ENCODE results near the gene TM9SF1.

TM9SF1 gene

GRCh38 chr14:24237463-24237955 is 42.3 kb upstream of the TM9SF1 start:
- no peak for TF ChIP-seq SNAI2 (CRISPR knock-in tag; IDR thresholded peaks at IDR 0.05)
- TF ChIP-seq CSDC2 (CRISPR knock-in tag; IDR thresholded peaks at IDR 0.05) = no peak
- TF ChIP-seq ZNF565 (CRISPR knock-in tag; conservative IDR thresholded peaks at IDR 0.05; ENCODE audit: low read depth) = no peak
- no peak for TF ChIP-seq ZC3H10 (CRISPR knock-in tag; IDR thresholded peaks at IDR 0.05)
- TF ChIP-seq TCF4 (CRISPR knock-in tag; IDR thresholded peaks at IDR 0.05; ENCODE audit: borderline replicate concordance) = no peak
- TF ChIP-seq ZFP3 (CRISPR knock-in tag; IDR thresholded peaks at IDR 0.05) = no peak
- no peak for TF ChIP-seq ESRRG (CRISPR knock-in tag; IDR thresholded peaks at IDR 0.05)
- TF ChIP-seq PPARA (CRISPR knock-in tag; IDR thresholded peaks at IDR 0.05; ENCODE audit: borderline replicate concordance) = no peak
- no peak for TF ChIP-seq ARNTL (CRISPR knock-in tag; IDR thresholded peaks at IDR 0.05; ENCODE audit: borderline replicate concordance, low read depth)
- no peak for TF ChIP-seq PATZ1 (CRISPR knock-in tag; IDR thresholded peaks at IDR 0.05; ENCODE audit: borderline replicate concordance)
- TF ChIP-seq GLIS3 (CRISPR knock-in tag; IDR thresholded peaks at IDR 0.05) = no peak
- no peak for TF ChIP-seq BACH2 (CRISPR knock-in tag; IDR thresholded peaks at IDR 0.05; ENCODE audit: borderline replicate concordance)
- no peak for TF ChIP-seq TOX (CRISPR knock-in tag; IDR thresholded peaks at IDR 0.05; ENCODE audit: borderline replicate concordance)
- TF ChIP-seq POU6F1 (CRISPR knock-in tag; IDR thresholded peaks at IDR 0.05; ENCODE audit: borderline replicate concordance, low read depth) = no peak
- no peak for TF ChIP-seq OSR1 (CRISPR knock-in tag; IDR thresholded peaks at IDR 0.05)
- TF ChIP-seq RARB (CRISPR knock-in tag; IDR thresholded peaks at IDR 0.05) = no peak
- no peak for TF ChIP-seq ZNF8 (CRISPR knock-in tag; IDR thresholded peaks at IDR 0.05)
- TF ChIP-seq TSHZ2 (CRISPR knock-in tag; IDR thresholded peaks at IDR 0.05) = no peak
- TF ChIP-seq CSRNP3 (CRISPR knock-in tag; IDR thresholded peaks at IDR 0.05) = no peak
- TF ChIP-seq ZNF70 (CRISPR knock-in tag; IDR thresholded peaks at IDR 0.05) = no peak

GRCh38 chr14:24236689-24237462 is 41.6 kb upstream of the TM9SF1 start:
- TF ChIP-seq GLIS3 (CRISPR knock-in tag; IDR thresholded peaks at IDR 0.05) = no peak
- no peak for TF ChIP-seq OSR1 (CRISPR knock-in tag; IDR thresholded peaks at IDR 0.05)
- no peak for ATAC-seq

More at GRCh38 chr14:24237463-24237955, 42.3 kb upstream of the TM9SF1 start:
- ATAC-seq = no peak

- ATAC-seq = no peak
- TF ChIP-seq SNAI2 (CRISPR knock-in tag; IDR thresholded peaks at IDR 0.05) (no peak), ZNF565 (CRISPR knock-in tag; conservative IDR thresholded peaks at IDR 0.05; ENCODE audit: low read depth) (no peak), CSRNP3 (CRISPR knock-in tag; IDR thresholded peaks at IDR 0.05) (no peak), OSR1 (CRISPR knock-in tag; IDR thresholded peaks at IDR 0.05) (no peak), CREB5 (CRISPR knock-in tag; IDR thresholded peaks at IDR 0.05; ENCODE audit: low read depth) (no peak), GLIS3 (CRISPR knock-in tag; IDR thresholded peaks at IDR 0.05) (no peak), PATZ1 (CRISPR knock-in tag; IDR thresholded peaks at IDR 0.05; ENCODE audit: borderline replicate concordance) (no peak), CSDC2 (CRISPR knock-in tag; IDR thresholded peaks at IDR 0.05) (no peak), ZFP3 (CRISPR knock-in tag; IDR thresholded peaks at IDR 0.05) (no peak), ZC3H10 (CRISPR knock-in tag; IDR thresholded peaks at IDR 0.05) (no peak), BACH2 (CRISPR knock-in tag; IDR thresholded peaks at IDR 0.05; ENCODE audit: borderline replicate concordance) (no peak), PPARA (CRISPR knock-in tag; IDR thresholded peaks at IDR 0.05; ENCODE audit: borderline replicate concordance) (no peak), ARNTL (CRISPR knock-in tag; IDR thresholded peaks at IDR 0.05; ENCODE audit: borderline replicate concordance, low read depth) (no peak), RARB (CRISPR knock-in tag; IDR thresholded peaks at IDR 0.05) (no peak), ESRRG (CRISPR knock-in tag; IDR thresholded peaks at IDR 0.05) (no peak)
These were observed 40.8 kb upstream of the TM9SF1 start for GRCh38 chr14:24235804-24236688.
